Stimulated activated CD8-positive, alpha-beta memory T cell treated with anti-CD3 and anti-CD28 coated beads, Interleukin-7, amount 100 ng/mL, for 1 hour (primary cell): ENCODE data around the gene TMEM234.
A peak's percentile ranks its signal among the peaks of the same experiment; 100 is the strongest.

Source experiments
- DNase-seq, 2 donors: peaks; one replicate each; pipeline ENCODE4 v3.0.0-alpha.2; 2020; ENCODE audit warnings: low read depth in 2 of 2

TMEM234 gene

GRCh38 chr1:32239790-32240139, 17.6 kb upstream of the TMEM234 start:
- DNase-seq: no peak

DNA sequence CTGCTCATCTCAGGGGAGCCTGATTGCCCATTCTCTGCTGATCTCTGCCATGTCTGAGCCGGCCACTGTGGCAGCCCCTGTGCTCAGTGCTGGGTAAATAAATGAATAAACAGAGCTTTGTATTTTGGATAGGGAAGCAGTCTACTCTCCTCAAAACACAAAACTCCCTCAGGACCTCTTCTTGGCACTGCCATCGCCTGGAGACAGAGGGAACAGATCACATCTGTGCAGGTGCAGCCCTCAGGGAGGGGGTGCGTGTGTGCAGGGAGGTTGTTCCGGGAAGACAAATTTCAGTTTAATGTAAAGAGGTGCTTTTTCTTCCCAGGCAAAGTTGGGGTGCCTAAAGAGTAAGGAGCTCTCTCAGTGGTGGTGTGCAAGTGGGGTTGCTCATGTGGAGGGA, 17.2 kb upstream of the TMEM234 start:
- DNase-seq: no peak

- no peak for DNase-seq
Measured at GRCh38 chr1:32234792-32235191, 12.6 kb upstream of the TMEM234 start.

DNA sequence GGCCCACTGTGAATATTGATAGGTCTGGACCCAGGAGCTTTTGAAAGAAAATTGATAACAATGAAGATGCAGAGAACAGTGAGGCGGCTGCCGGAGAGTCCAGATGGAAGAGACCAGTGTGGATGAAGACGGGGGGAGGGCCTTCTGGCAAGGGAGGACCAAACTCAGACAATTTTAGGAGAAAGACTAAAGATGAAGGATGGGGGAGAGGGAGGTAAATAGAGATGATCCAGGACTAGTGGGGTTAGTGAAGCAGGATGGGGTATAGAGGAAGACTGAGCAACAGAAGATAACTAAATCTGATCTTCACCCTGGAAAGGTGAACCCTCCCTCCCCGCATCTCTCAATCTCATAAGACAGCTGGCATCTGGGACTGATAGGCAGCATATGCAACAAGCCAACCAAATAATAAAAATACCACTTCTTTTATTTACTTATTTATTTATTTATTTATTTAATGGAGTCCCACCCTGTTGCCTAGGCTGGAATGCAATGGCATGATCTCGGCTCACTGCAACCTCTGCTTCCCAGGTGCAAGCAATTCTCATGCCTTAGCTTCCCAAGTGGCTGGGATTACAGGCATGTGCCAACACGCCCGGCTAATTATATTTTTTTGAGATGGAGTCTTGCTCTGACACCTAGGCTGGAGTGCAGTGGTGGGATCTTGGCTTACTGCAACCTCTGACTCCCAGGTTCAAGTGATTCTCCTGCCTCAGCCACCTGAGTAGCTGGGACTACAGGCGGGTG, 10.6 kb upstream of the TMEM234 start:
- no peak for DNase-seq

GRCh38 chr1:32231843-32232432, 9.8 kb upstream of the TMEM234 start:
- no peak for DNase-seq

- DNase-seq: no peak
Measured at GRCh38 chr1:32228771-32229170, 6.6 kb upstream of the TMEM234 start.

GRCh38 chr1:32224285-32224684, 2.1 kb upstream of the TMEM234 start:
- DNase-seq: no peak

DNA sequence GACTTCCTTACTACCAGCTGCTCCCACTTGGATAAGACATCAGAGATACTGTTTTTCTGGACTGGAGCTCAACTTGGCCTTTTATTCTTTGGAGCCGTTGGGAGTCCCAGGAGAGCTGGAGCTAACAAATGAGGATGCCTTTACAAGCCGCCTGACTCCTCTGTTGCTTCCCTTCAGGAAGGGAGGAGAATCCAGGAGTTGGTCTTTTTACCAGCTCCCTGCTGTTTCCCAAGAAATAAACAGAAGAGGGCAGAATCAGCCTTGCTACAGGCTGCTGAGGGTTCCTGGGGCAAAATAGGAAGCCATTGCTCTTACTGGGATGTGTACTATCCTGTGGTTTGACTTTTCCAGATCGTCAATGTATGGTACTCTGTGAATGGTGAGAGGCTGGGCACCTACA, 1.5 kb upstream of the TMEM234 start:
- no peak for DNase-seq

- no peak for DNase-seq
Measured at GRCh38 chr1:32221581-32221979, 573 bp downstream of the TMEM234 start.

DNA sequence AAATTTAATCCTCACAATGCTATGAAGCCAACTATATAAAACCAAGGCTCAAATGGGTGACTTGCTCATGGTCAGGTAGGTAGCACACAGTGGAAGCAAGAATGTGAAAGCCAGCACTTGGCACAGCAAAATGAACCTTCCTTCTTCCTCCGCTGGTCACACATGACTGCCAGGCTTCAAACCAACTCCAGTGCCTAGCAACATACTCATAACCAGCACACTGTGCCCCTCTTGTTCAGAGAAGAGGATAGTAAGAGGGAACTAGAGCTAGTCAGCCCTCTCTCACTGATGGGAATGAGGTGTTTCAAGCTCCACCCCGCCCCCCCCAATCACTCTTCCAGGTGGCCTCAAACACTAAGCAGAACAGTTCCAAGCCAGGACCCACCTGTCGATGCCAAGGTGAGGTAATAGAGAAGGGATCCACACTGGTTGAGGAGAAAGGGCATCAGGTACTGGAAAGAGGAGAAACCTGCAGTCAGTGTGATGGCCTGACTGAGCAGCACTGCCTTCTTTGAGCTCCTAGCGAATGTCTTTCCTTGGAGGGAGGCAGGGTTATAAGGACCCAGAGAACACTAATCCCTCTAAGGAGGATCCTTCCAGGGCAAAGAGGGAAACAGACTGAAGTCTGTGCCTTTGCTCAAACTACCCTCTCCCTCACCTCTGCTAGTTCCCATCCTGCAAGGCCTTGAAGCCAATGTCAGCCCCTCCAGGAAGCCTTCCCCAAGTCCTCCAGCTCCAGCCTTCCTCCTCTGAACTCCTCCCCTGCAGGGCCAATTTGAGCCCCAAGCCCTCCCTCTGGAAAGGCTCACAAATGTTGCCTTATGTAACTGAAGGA, 1.2 kb downstream of the TMEM234 start:
- DNase-seq: no peak

DNA sequence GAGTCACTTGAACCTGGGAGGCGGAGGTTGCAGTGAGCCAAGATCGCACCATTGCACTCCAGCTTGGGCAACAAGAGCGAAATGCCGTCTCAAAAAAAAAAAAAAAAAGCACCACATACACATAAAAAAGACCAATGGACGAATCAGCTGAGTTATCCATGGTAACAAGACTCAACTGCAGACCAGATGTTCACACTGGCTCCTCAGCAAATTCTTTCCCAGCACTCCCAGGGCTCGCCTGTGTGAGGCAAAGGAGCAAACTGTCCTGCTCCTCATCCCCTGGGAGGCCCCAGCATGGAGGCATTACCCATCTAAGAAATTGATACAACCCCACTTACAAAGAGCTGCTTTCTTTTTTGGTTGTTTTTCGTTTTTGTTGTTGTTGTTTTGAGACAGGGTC, 3.1 kb downstream of the TMEM234 start:
- no peak for DNase-seq

DNA sequence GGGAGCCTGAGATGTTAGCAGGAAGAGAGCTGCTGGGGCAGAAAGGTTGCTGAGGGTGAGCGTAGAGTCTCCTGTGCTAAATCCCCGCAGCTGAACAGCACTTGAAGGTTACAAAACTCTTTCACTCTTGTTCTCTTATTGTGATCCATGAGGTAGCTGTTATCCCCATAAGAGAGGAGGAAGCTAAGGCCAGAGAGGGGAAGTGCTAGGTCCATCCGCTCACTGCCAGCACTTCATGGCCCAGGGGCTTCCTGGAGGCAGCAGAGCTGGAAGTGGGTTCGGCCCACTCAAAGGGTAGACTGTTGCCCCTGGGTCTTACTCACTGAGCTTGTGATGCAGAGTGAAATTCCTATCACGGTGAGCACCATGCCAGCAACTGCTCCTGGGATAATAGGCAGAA, 5.6 kb downstream of the TMEM234 start:
- no peak for DNase-seq

GRCh38 chr1:32215629-32216480, 6.3 kb downstream of the TMEM234 start:
- peak; percentile 14 to 31 for DNase-seq

DNA sequence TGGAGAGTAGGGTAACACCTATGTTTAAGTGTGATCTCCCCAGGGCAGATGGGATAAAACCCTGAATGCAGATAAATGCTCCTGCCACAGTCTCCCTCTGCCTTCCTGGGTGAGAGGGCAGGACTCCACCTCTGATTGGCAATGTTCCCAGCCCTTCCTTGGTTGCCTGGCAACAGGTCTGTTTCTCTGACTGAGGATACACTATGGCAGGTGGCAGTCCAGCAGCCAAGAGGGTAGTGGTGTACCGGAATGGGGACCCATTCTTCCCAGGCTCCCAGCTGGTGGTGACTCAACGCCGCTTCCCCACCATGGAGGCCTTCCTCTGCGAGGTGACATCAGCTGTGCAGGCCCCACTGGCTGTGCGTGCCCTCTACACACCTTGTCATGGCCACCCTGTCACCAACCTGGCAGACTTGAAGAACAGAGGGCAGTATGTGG, 13.2 kb downstream of the TMEM234 start, which contains the start of gene DCDC2B:
Gene DCDC2B (plus strand): TSS at position 199 of the 438 bp plus-strand sequence. CDS start 5 bp downstream, at position 204.
- no peak for DNase-seq

- no peak for DNase-seq
Measured at GRCh38 chr1:32208469-32208868, 13.7 kb downstream of the TMEM234 start.

GRCh38 chr1:32205401-32206370, 16.5 kb downstream of the TMEM234 start, which contains the start of gene IQCC:
IQCC (plus strand) TSS chr1:32205671; CDS start chr1:32205682, 11 bp downstream.
- DNase-seq: peak; percentile 66 to 68

DNA sequence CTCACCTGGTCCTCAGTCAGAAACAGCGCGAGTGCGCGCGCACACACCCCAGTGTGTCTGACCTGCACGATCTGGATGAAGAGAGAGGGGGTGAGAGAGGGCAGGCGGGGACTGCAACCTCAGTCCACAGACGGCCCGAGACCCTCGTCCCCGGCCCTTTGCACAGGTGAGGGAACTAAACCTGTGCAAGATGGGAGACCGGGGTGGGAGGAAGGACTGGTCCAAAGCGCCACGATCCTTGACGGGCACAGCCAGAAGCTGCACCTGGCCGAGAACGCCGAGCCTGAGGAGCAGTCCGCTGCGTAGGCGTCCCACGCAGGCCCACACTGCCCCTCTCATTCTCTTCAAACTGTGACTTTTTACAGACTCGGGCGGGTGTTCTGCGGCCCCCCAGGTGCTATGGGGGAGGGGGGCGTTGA, 17.2 kb downstream of the TMEM234 start:
- no peak for DNase-seq

DNA sequence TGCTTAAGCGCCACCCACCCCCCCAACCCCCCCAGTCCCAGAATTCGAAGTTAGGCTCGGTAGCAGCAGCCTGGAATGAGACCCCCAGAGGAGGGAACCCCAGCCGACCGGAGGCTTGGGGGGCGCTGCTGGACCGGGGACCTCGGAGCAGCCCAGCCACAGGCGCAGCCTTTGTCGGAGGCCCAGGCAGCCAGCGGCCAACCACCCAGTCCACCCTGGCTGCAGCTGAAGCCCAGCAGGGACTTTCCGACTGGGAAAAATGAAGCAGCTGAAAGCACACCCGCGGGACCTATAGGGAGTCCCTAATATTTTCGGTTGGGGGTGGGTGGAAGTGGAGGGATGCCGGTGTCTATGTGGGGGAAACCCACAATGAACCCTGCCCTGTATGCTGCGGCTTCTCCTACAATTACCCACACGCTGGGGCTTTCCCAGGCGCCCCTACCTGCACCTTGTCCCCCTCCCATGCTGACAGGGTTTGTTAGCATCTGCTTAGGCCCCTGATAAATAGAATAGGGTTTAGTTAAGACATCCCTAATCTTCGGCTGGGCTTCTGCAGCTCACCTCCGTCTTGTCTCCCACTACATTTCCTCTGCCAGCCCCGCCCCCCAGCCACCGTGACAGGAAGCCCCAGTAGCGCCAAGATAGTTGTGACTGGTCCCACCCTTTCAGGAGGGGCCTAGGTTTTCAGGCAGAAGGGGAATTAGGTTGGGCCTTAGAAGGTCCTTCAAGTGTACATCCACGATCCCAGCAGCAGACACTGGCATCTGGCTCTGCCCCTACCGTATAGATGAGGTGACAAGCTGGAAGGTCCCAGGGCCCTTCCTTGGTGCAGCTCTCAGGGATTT, 20.9 kb downstream of the TMEM234 start:
- DNase-seq: peak; percentile 40 to 53

GRCh38 chr1:32200226-32201010, 21.7 kb downstream of the TMEM234 start, which contains the start of gene CCDC28B:
CCDC28B (plus strand) TSS chr1:32200595; CDS start chr1:32201936, 1,341 bp downstream.
- no peak for DNase-seq
